Measurements from ENCODE around the gene NPEPPS. TPM values are rescaled to one million over a fixed set of nuclear protein-coding genes. Genes with fewer than 3 reads are reported as not detected.

NPEPPS gene
- total RNA-seq, 1 experiment from 2014 or later = 207 TPM

DNA sequence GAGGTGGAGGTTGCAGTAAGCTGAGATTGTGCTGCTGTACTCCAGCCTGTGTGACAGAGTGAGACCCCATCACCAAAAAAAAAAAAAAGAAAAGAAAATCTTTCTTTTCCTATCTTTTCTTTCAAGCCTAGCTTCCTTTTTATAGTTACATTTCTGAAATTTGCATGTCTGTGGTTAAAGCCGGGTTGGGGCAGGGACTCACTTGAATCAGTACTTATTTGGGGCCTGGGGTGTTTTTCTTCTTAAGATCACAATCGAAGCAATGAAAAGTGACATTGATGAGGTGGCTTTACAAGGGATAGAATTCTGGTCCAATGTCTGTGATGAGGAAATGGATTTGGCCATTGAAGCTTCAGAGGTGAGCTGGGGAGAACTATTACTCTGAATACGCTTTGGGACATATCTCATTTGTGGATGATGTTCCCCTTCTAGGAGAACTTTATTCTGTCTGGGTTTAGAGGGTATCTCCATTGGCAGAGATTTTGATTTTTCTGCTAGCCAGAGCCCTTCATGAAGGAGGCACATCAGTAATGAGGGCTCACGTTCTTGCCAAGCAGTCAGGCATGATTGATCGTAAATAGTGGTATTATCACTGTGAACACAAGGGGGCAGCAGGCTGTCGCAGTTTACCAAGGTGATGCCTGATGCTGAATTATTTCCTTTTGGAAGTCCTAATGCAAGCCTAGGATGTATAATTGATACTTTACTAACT is 133.2 kb downstream of the NPEPPS start:
- Histone ChIP-seq H4K20me1 (ENCODE audit: insufficient read depth) (peaks cover 34% of the 10 kb centered on the region), H3K27ac (ENCODE audit: low read depth, low read length) (0 out of 2 replicates have a peak overlapping the region, but pooled peaks have one; percentile 0), H3K36me3 (ENCODE audit: control insufficient read depth in 1 of 2, insufficient read depth in 2 of 2, low read length in 2 of 2) (peaks cover 82 to 89% of the 10 kb centered on the region in 2 experiments), H3K9me2 (ENCODE audit: insufficient read depth) (no peaks in the 10 kb centered on the region), H3K4me3 (replicated peaks in 1 of 2; ENCODE audit: low read depth in 1 of 2, low read length in 2 of 2) (no peak overlapping the region), H3K4me2 (ENCODE audit: low read length) (no peak overlapping the region), H3K27me3 (ENCODE audit: insufficient read depth, low read length) (no peaks in the 10 kb centered on the region), H3K9ac (ENCODE audit: low read length) (no peak overlapping the region), H3K4me1 (ENCODE audit: control insufficient read depth in 1 of 2, insufficient read depth in 2 of 2, low read length in 2 of 2) (no peaks in the 10 kb centered on the region), H3K79me2 (ENCODE audit: insufficient read depth, low read length) (peaks cover 93% of the 10 kb centered on the region), H2AFZ (ENCODE audit: low read depth, low read length, poor library complexity, severe bottlenecking) (no peak overlapping the region), H3K9me3 (ENCODE audit: control insufficient read depth in 1 of 2, insufficient read depth in 1 of 2, low read depth in 1 of 2, low read length in 2 of 2) (no peaks in the 10 kb centered on the region)
- intact Hi-C loops (cut with micrococcal nuclease) = loop anchor here (1.0 to 2.0 kb wide), 2 partner anchors 79 to 138 kb away; no protein-coding TSS in a partner anchor
- DNase-seq (ENCODE audit: low read depth, low spot score) (peak; percentile 48), ATAC-seq (peak; percentile 88)
- TF ChIP-seq CEBPB (IDR thresholded peaks at IDR 0.05; ENCODE audit: low read depth) (no peak), SIN3A (IDR thresholded peaks at IDR 0.05; ENCODE audit: low read depth) (peak; percentile 31; the same call in 1 of the 2 replicates), RAD21 (IDR thresholded peaks at IDR 0.05; ENCODE audit: low read depth) (peak; percentile 74)
- TF ChIP-seq, protein P1, sequence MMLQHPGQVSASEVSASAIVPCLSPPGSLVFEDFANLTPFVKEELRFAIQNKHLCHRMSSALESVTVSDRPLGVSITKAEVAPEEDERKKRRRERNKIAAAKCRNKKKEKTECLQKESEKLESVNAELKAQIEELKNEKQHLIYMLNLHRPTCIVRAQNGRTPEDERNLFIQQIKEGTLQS (IDR thresholded peaks at IDR 0.05) = no peak
- TF ChIP-seq, protein P2, sequence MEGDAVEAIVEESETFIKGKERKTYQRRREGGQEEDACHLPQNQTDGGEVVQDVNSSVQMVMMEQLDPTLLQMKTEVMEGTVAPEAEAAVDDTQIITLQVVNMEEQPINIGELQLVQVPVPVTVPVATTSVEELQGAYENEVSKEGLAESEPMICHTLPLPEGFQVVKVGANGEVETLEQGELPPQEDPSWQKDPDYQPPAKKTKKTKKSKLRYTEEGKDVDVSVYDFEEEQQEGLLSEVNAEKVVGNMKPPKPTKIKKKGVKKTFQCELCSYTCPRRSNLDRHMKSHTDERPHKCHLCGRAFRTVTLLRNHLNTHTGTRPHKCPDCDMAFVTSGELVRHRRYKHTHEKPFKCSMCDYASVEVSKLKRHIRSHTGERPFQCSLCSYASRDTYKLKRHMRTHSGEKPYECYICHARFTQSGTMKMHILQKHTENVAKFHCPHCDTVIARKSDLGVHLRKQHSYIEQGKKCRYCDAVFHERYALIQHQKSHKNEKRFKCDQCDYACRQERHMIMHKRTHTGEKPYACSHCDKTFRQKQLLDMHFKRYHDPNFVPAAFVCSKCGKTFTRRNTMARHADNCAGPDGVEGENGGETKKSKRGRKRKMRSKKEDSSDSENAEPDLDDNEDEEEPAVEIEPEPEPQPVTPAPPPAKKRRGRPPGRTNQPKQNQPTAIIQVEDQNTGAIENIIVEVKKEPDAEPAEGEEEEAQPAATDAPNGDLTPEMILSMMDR (IDR thresholded peaks at IDR 0.05 in 2 of 3, conservative IDR thresholded peaks at IDR 0.05 in 1 of 3; ENCODE audit: borderline replicate concordance in 1 of 3, insufficient read depth in 1 of 3, low read depth in 2 of 3, low read length in 2 of 3) = peak; percentile 71 to 97 (median 87)
- ChIA-PET POLR2A (interaction anchor here (1.3 to 2.7 kb wide), 2 partner anchors 14 to 29 kb away, joined by 3 to 12 read pairs; partner anchors contain the start of gene KPNB1), CTCF (interaction anchor here (0.8 to 2.5 kb wide), 10 partner anchors 8 to 138 kb away, joined by 3 to 11 read pairs (median 4); partner anchors contain the start of gene KPNB1), RAD21 (ENCODE audit: low non-redundant PET in 1 of 2, low total read pairs in 2 of 2, uncharacterized antibody in 2 of 2, unreplicated experiment in 2 of 2) (interaction anchor here in 1 of 2 experiments (1.0 kb wide), 1 partner anchor 15 kb away, joined by 3 read pairs; no protein-coding TSS in a partner anchor)
- no TSS peak for BruUV-seq (replicated peaks)

Data from HCT116 (cell line).